CD4-positive, alpha-beta T cell treated with Interleukin-6 at 100 ng/mL for 8 hours (primary cell): ENCODE results near the gene BAHD1.

Experiments
- DNase-seq: peaks from one replicate; pipeline ENCODE4 v3.0.0-alpha.2; 2020; ENCODE audit warnings: mixed read lengths, low spot score

BAHD1 gene

GRCh38 chr15:40498891-40499290 lies 58.1 kb downstream of the BAHD1 start:
- DNase-seq = no peak

GRCh38 chr15:40499931-40500330 lies 59.2 kb downstream of the BAHD1 start:
- no peak for DNase-seq

- no peak for DNase-seq
Measured at GRCh38 chr15:40500568-40501330, 60.0 kb downstream of the BAHD1 start.

- no peak for DNase-seq
Measured at GRCh38 chr15:40501487-40501886, 60.7 kb downstream of the BAHD1 start.

GRCh38 chr15:40506964-40507571 lies 66.3 kb downstream of the BAHD1 start:
- peak; percentile 55 for DNase-seq

- DNase-seq = no peak
Measured at GRCh38 chr15:40508216-40508615, 67.5 kb downstream of the BAHD1 start.

- DNase-seq = no peak
Measured at GRCh38 chr15:40510201-40510600, 69.4 kb downstream of the BAHD1 start.

- no peak for DNase-seq
Measured at GRCh38 chr15:40511093-40511471, 70.3 kb downstream of the BAHD1 start.

GRCh38 chr15:40511472-40512133 lies 70.8 kb downstream of the BAHD1 start:
- DNase-seq = no peak

- no peak for DNase-seq
Measured at GRCh38 chr15:40512440-40512839, 71.7 kb downstream of the BAHD1 start.

- no peak for DNase-seq
Measured at GRCh38 chr15:40513609-40514008, 72.9 kb downstream of the BAHD1 start.

GRCh38 chr15:40516322-40516721 lies 75.6 kb downstream of the BAHD1 start:
- DNase-seq = no peak
